ENCODE data around the gene NLK. TPM values are rescaled to one million over a fixed set of nuclear protein-coding genes. Genes with fewer than 3 reads are reported as not detected.
A peak's percentile ranks its signal among the peaks of the same experiment; 100 is the strongest.
"Not testable (repeated sequence)": the region's sequence is repeated elsewhere in the genome, so short reads cannot be mapped to it uniquely, and the experiment has no call there.

Gene NLK
- total and polyA plus RNA-seq, 7 donors: 9.3 to 17.1 (median 15.0) TPM

DNA sequence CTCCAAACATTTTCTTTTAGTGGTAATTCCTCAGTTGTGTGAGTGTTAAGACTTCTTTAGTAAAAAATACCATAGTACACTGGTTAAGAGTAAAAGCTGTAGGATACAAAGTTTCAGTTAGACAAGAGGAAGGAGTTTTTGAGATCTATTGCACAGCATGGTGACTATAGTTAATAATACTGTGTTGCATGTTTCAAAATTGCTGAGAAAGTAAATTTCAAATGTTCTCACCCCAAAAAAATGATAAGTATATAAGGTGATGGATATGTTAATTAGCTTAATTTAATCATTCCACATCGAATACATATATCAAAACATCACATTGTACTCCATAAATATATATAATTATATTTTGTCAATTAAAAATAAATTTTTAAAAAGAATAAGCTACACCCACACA, 22.0 kb upstream of the NLK start:
- H3K9me3 ChIP-seq: no peaks in the 10 kb centered on the region
- no peak for TF ChIP-seq EP300 (IDR thresholded peaks at IDR 0.05)
- TF ChIP-seq, protein P1, sequence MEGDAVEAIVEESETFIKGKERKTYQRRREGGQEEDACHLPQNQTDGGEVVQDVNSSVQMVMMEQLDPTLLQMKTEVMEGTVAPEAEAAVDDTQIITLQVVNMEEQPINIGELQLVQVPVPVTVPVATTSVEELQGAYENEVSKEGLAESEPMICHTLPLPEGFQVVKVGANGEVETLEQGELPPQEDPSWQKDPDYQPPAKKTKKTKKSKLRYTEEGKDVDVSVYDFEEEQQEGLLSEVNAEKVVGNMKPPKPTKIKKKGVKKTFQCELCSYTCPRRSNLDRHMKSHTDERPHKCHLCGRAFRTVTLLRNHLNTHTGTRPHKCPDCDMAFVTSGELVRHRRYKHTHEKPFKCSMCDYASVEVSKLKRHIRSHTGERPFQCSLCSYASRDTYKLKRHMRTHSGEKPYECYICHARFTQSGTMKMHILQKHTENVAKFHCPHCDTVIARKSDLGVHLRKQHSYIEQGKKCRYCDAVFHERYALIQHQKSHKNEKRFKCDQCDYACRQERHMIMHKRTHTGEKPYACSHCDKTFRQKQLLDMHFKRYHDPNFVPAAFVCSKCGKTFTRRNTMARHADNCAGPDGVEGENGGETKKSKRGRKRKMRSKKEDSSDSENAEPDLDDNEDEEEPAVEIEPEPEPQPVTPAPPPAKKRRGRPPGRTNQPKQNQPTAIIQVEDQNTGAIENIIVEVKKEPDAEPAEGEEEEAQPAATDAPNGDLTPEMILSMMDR (IDR thresholded peaks at IDR 0.05): no peak
- no peak for TF ChIP-seq POLR2A (IDR thresholded peaks at IDR 0.05)
- TF ChIP-seq POLR2AphosphoS5 (IDR thresholded peaks at IDR 0.05): no peak
- H3K36me3 ChIP-seq: no peaks in the 10 kb centered on the region
- no peak for DNase-seq
- H3K27me3 ChIP-seq: no peaks in the 10 kb centered on the region
- intact Hi-C loops (cut with DNase I): no loop called here
- no peaks in the 10 kb centered on the region for H3K4me1 ChIP-seq
- WGBS, 2 donors: 55 to 65% methylated on average over 1 of the region's 1 CpG
- no peak overlapping the region for H3K4me3 ChIP-seq
- no peak overlapping the region for H3K27ac ChIP-seq

- H3K27ac ChIP-seq: no peak overlapping the region
- intact Hi-C loops (cut with DNase I): no loop called here
- WGBS, 2 donors: 87 to 89% methylated on average over 1 of the region's 1 CpG
- TF ChIP-seq POLR2AphosphoS5 (IDR thresholded peaks at IDR 0.05) (no peak), POLR2A (IDR thresholded peaks at IDR 0.05) (no peak), EP300 (IDR thresholded peaks at IDR 0.05) (no peak)
- TF ChIP-seq, protein P1 (IDR thresholded peaks at IDR 0.05): no peak
- no peaks in the 10 kb centered on the region for H3K9me3 ChIP-seq
- no peaks in the 10 kb centered on the region for H3K4me1 ChIP-seq
- no peak overlapping the region for H3K4me3 ChIP-seq
- no peak for DNase-seq
- H3K27me3 ChIP-seq: no peaks in the 10 kb centered on the region
- no peaks in the 10 kb centered on the region for H3K36me3 ChIP-seq
Measured at GRCh38 chr17:28029044-28029443, 13.4 kb upstream of the NLK start.

- WGBS, 2 donors: 20 to 66% methylated on average over 3 of the region's 3 CpGs
- H3K4me1 ChIP-seq: no peaks in the 10 kb centered on the region
- intact Hi-C loops (cut with DNase I): no loop called here
Measured at GRCh38 chr17:28030386-28030785, 12.1 kb upstream of the NLK start.

DNA sequence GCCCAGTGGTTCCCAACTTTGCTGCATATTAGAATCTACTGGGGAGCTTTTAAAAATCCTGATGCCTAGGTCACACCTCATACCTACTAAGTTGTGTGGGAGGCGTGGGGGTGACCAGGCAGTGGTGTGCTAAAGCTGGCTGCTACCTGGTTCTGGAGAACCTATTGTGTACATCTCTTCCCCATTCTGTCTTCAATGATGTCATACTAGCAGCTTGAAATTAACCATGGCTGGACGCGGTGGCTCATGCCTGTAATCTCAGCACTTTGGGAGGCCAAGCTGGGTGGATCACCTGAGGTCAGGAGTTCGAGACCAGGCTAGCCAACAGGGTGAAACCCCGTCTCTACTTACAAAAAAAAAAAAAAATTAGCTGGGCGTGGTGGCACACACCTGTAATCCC, 11.3 kb upstream of the NLK start:
- no peak overlapping the region for H3K27ac ChIP-seq
- H3K4me1 ChIP-seq: no peaks in the 10 kb centered on the region
- 66 to 85% methylated on average over 6 of the region's 6 CpGs for WGBS, 2 donors
- no peaks in the 10 kb centered on the region for H3K36me3 ChIP-seq
- H3K27me3 ChIP-seq: no peaks in the 10 kb centered on the region
- H3K9me3 ChIP-seq: no peaks in the 10 kb centered on the region
- DNase-seq: no peak
- TF ChIP-seq EP300 (IDR thresholded peaks at IDR 0.05) (no peak), POLR2AphosphoS5 (IDR thresholded peaks at IDR 0.05) (no peak)
- TF ChIP-seq, protein P1 (IDR thresholded peaks at IDR 0.05): no peak
- intact Hi-C loops (cut with DNase I): no loop called here
- H3K4me3 ChIP-seq: no peak overlapping the region

More at GRCh38 chr17:28030386-28030785, 12.1 kb upstream of the NLK start:
- no peak overlapping the region for H3K27ac ChIP-seq
- no peaks in the 10 kb centered on the region for H3K27me3 ChIP-seq
- no peak for DNase-seq
- H3K9me3 ChIP-seq: no peaks in the 10 kb centered on the region
- TF ChIP-seq POLR2A (IDR thresholded peaks at IDR 0.05): no peak
- no peak for TF ChIP-seq POLR2AphosphoS5 (IDR thresholded peaks at IDR 0.05)
- TF ChIP-seq, protein P1 (IDR thresholded peaks at IDR 0.05): no peak
- no peak for TF ChIP-seq EP300 (IDR thresholded peaks at IDR 0.05)
- H3K36me3 ChIP-seq: no peaks in the 10 kb centered on the region
- H3K4me3 ChIP-seq: no peak overlapping the region

GRCh38 chr17:28033972-28034714, 8.3 kb upstream of the NLK start:
- WGBS, 2 donors: 69 to 82% methylated on average over 8 of the region's 8 CpGs
- H3K27ac ChIP-seq: no peak overlapping the region
- no peaks in the 10 kb centered on the region for H3K9me3 ChIP-seq
- intact Hi-C loops (cut with DNase I): no loop called here
- no peaks in the 10 kb centered on the region for H3K4me1 ChIP-seq
- no peak for DNase-seq
- peak in 1 of 4 donors; percentile 39 for TF ChIP-seq POLR2AphosphoS5 (IDR thresholded peaks at IDR 0.05)
- TF ChIP-seq, protein P1 (IDR thresholded peaks at IDR 0.05): no peak
- no peaks in the 10 kb centered on the region for H3K36me3 ChIP-seq
- no peaks in the 10 kb centered on the region for H3K27me3 ChIP-seq
- no peak overlapping the region for H3K4me3 ChIP-seq

DNA sequence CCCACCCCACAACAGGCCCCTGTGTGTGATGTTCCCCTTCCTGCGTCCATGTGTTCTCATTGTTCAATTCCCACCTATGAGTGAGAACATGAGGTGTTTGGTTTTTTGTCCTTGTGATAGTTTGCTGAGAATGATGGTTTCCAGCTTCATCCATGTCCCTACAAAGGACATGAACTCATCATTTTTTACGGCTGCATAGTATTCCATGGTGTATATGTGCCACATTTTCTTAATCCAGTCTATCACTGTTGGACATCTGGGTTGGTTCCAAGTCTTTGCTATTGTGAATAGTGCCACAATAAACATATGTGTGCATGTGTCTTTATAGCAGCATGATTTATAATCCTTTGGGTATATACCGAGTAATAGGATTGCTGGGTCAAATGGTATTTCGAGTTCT, 7.0 kb upstream of the NLK start:
- H3K27me3 ChIP-seq; H3K27ac ChIP-seq; H3K36me3 ChIP-seq; intact Hi-C loops (cut with DNase I); H3K9me3 ChIP-seq; DNase-seq; H3K4me3 ChIP-seq; H3K4me1 ChIP-seq: not testable (repeated sequence)
- whole genome bisulfite sequencing, 2 donors: 88 to 90% methylated on average over 4 of the region's 4 CpGs

- H3K27me3 ChIP-seq; H3K4me3 ChIP-seq; DNase-seq; H3K36me3 ChIP-seq; H3K9me3 ChIP-seq; H3K4me1 ChIP-seq; H3K27ac ChIP-seq; intact Hi-C loops (cut with DNase I): not testable (repeated sequence)
- WGBS, 2 donors: 95% methylated on average over 2 of the region's 2 CpGs
Measured at GRCh38 chr17:28035884-28036283, 6.6 kb upstream of the NLK start.

Measured in sigmoid colon (tissue), 7 donors.